ENCODE results near the gene PRR20B. TPM values are rescaled to one million over a fixed set of nuclear protein-coding genes. Genes with fewer than 3 reads are reported as not detected.
"Not testable (repeated sequence)": the region's sequence is repeated elsewhere in the genome, so short reads cannot be mapped to it uniquely, and the experiment has no call there.

Gene PRR20B
- not detected for total RNA-seq
- total RNA-seq = 0 reads per million in 2 donors

DNA sequence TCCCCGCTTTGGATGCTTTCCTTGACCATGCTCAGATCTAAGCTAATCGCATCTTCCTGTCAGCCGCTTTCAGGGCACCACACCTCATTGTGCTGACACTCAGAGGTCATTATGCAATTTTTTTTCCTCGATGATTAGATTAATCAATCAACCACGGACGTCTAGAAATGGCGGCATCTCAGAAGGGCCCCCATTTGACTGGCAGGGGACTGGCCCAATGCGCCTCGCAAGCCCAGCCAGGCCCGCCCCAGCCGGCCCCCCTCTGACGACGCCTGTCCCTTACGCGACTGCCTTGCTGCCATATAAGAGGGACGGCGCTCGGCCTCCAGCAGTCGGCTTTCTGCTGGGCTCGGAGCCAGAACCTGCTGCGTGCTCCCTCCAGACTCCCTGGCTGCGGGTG lies at the start of gene PRR20B:
PRR20B (plus strand) TSS at position 301 of the 400 bp plus-strand sequence. CDS start 387 bp downstream, outside the sequence.
- H3K27me3 Mint-ChIP-seq; ATAC-seq; H3K4me3 Mint-ChIP-seq; H3K9me3 ChIP-seq (ENCODE audit: control insufficient read depth, low read length, poor library complexity, severe bottlenecking); DNase-seq; H3K4me1 Mint-ChIP-seq; H3K27ac Mint-ChIP-seq; H3K36me3 Mint-ChIP-seq (ENCODE audit: low read depth): not testable (repeated sequence)

GRCh38 chr13:57114945-57115344 lies 32.3 kb upstream of the PRR20B start:
- no peak for DNase-seq
- Mint-ChIP-seq H3K4me1 (no peaks in the 10 kb centered on the region), H3K4me3 (no peak overlapping the region), H3K36me3 (ENCODE audit: low read depth) (no peaks in the 10 kb centered on the region), H3K27ac (no peak overlapping the region), H3K27me3 (no peaks in the 10 kb centered on the region)
- ATAC-seq = no peak
- H3K9me3 ChIP-seq (ENCODE audit: control insufficient read depth, low read length, poor library complexity, severe bottlenecking) = peaks cover 3% of the 10 kb centered on the region

DNA sequence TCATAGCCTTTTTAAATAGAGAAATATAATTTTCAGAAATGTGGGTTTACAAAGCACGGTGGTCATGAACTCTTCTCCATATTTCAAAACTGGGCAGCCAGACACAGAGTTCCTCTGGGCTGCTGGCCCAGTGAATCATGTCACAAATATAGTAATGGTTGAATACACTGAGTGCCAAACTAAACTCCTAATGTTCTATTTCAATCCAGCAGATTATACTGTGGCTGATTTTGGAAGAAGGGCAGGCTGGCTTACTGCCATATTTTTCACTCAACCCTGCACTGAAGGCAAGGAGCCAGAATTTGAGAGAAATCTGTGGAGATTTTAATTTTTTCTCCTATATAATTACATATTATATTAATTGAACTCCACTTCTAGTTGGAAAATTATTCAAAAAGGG lies 23.6 kb upstream of the PRR20B start:
- no peaks in the 10 kb centered on the region for H3K9me3 ChIP-seq (ENCODE audit: control insufficient read depth, low read length, poor library complexity, severe bottlenecking)
- H3K27me3 Mint-ChIP-seq = no peaks in the 10 kb centered on the region
- no peaks in the 10 kb centered on the region for H3K4me1 Mint-ChIP-seq
- ATAC-seq (no peak), DNase-seq (no peak)
- no peaks in the 10 kb centered on the region for H3K36me3 Mint-ChIP-seq (ENCODE audit: low read depth)
- no peak overlapping the region for H3K27ac Mint-ChIP-seq
- H3K4me3 Mint-ChIP-seq = no peak overlapping the region

GRCh38 chr13:57128909-57129308 lies 18.4 kb upstream of the PRR20B start:
- no peaks in the 10 kb centered on the region for H3K4me1 Mint-ChIP-seq
- H3K27me3 Mint-ChIP-seq = no peaks in the 10 kb centered on the region
- DNase-seq = no peak
- ATAC-seq = no peak
- H3K36me3 Mint-ChIP-seq (ENCODE audit: low read depth) = no peaks in the 10 kb centered on the region
- no peak overlapping the region for H3K4me3 Mint-ChIP-seq
- H3K9me3 ChIP-seq (ENCODE audit: control insufficient read depth, low read length, poor library complexity, severe bottlenecking) = no peaks in the 10 kb centered on the region
- no peak overlapping the region for H3K27ac Mint-ChIP-seq

- no peak for ATAC-seq
- H3K27me3 Mint-ChIP-seq = no peaks in the 10 kb centered on the region
- H3K27ac Mint-ChIP-seq = no peak overlapping the region
- no peaks in the 10 kb centered on the region for H3K9me3 ChIP-seq (ENCODE audit: control insufficient read depth, low read length, poor library complexity, severe bottlenecking)
- no peak overlapping the region for H3K4me3 Mint-ChIP-seq
- no peak for DNase-seq
- H3K36me3 Mint-ChIP-seq (ENCODE audit: low read depth) = no peaks in the 10 kb centered on the region
- no peaks in the 10 kb centered on the region for H3K4me1 Mint-ChIP-seq
Measured at GRCh38 chr13:57136093-57136492, 11.2 kb upstream of the PRR20B start.

DNA sequence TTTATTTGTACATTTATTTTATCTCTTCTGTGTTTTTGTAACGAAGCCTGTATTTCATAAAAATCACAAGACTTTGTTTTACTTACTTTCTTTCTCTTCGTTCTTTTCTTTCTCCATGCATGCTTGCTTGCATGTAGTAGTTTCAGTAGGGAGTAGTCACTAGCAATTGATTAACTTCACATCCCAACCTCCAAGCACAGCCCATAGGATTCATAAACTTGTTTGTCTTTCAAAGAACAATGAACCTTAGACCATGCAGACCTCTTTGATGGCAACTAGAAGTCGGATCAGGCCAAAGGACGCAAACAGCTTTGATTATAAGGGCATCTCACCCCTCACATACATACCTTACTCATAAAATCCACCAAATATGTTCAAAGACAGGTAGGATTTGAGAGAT lies 9.7 kb upstream of the PRR20B start:
- H3K27me3 Mint-ChIP-seq = no peaks in the 10 kb centered on the region
- H3K36me3 Mint-ChIP-seq (ENCODE audit: low read depth) = no peaks in the 10 kb centered on the region
- no peak for DNase-seq
- no peak overlapping the region for H3K4me3 Mint-ChIP-seq
- H3K9me3 ChIP-seq (ENCODE audit: control insufficient read depth, low read length, poor library complexity, severe bottlenecking) = no peaks in the 10 kb centered on the region
- ATAC-seq = no peak
- no peaks in the 10 kb centered on the region for H3K4me1 Mint-ChIP-seq
- no peak overlapping the region for H3K27ac Mint-ChIP-seq

DNA sequence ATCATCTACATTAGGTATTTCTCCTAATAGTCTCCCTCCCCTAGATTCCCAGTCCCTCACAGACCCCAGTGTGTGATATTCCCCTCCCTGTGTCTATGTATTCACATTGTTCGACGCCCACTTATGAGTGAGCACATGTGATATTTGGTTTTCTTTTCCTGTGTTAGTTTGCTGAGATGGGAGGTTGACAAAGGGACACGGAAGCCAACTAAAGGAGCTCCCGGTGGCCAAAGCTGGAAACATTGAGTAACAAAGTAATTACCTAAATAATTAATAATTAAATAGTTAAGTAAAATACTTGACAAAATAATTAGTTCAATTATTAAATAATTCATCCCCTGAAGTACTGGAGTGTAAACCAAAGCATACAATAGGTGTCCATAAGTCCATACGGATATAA lies 8.3 kb upstream of the PRR20B start:
- Mint-ChIP-seq H3K4me1 (no peaks in the 10 kb centered on the region), H3K27ac (no peak overlapping the region), H3K4me3 (no peak overlapping the region), H3K27me3 (no peaks in the 10 kb centered on the region), H3K36me3 (ENCODE audit: low read depth) (no peaks in the 10 kb centered on the region)
- ATAC-seq = no peak
- no peaks in the 10 kb centered on the region for H3K9me3 ChIP-seq (ENCODE audit: control insufficient read depth, low read length, poor library complexity, severe bottlenecking)
- DNase-seq = no peak

DNA sequence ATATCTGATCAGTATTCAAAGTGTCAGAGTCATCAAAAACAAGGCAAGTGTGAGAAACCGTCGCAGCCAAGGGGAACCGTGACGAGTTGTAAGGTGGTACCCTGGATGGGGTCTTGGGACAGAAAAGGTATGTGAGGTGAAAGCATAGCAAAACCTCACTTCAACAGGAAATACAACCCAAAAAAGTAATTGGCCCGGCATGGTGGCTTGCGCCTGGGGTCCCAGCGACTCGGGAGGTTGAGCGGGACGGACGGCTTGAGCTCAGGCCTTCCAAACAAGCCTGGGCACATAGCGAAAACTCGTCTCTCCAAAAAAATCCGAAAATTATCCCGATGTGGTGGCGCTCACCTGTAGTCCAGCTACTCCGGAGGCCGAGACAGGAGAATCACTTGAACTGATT lies 7.5 kb upstream of the PRR20B start:
- not testable (repeated sequence) for H3K9me3 ChIP-seq (ENCODE audit: control insufficient read depth, low read length, poor library complexity, severe bottlenecking); H3K36me3 Mint-ChIP-seq (ENCODE audit: low read depth); H3K27me3 Mint-ChIP-seq; H3K27ac Mint-ChIP-seq; ATAC-seq; DNase-seq; H3K4me3 Mint-ChIP-seq; H3K4me1 Mint-ChIP-seq

- not testable (repeated sequence) for DNase-seq; ATAC-seq; H3K4me3 Mint-ChIP-seq; H3K4me1 Mint-ChIP-seq; H3K27ac Mint-ChIP-seq; H3K9me3 ChIP-seq (ENCODE audit: control insufficient read depth, low read length, poor library complexity, severe bottlenecking); H3K27me3 Mint-ChIP-seq; H3K36me3 Mint-ChIP-seq (ENCODE audit: low read depth)
Measured at GRCh38 chr13:57140235-57140968, 6.9 kb upstream of the PRR20B start, which contains the start of gene PRR20A. Gene PRR20A (plus strand): TSS chr13:57140918. CDS start chr13:57141305, 387 bp downstream.

GRCh38 chr13:57148106-57148505 lies 818 bp downstream of the PRR20B start:
- not testable (repeated sequence) for H3K27me3 Mint-ChIP-seq

DNA sequence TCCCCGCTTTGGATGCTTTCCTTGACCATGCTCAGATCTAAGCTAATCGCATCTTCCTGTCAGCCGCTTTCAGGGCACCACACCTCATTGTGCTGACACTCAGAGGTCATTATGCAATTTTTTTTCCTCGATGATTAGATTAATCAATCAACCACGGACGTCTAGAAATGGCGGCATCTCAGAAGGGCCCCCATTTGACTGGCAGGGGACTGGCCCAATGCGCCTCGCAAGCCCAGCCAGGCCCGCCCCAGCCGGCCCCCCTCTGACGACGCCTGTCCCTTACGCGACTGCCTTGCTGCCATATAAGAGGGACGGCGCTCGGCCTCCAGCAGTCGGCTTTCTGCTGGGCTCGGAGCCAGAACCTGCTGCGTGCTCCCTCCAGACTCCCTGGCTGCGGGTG lies 6.5 kb downstream of the PRR20B start, which contains the start of gene PRR20C:
PRR20C (plus strand) TSS at position 301 of the 400 bp plus-strand sequence. CDS start 387 bp downstream, outside the sequence.
- H3K4me3 Mint-ChIP-seq; H3K27me3 Mint-ChIP-seq; H3K36me3 Mint-ChIP-seq (ENCODE audit: low read depth); DNase-seq; H3K27ac Mint-ChIP-seq; ATAC-seq; H3K4me1 Mint-ChIP-seq; H3K9me3 ChIP-seq (ENCODE audit: control insufficient read depth, low read length, poor library complexity, severe bottlenecking): not testable (repeated sequence)

More at GRCh38 chr13:57148106-57148505, 818 bp downstream of the PRR20B start:
- not testable (repeated sequence) for H3K36me3 Mint-ChIP-seq (ENCODE audit: low read depth); H3K9me3 ChIP-seq (ENCODE audit: control insufficient read depth, low read length, poor library complexity, severe bottlenecking); DNase-seq; ATAC-seq; H3K4me3 Mint-ChIP-seq; H3K27ac Mint-ChIP-seq; H3K4me1 Mint-ChIP-seq

DNA sequence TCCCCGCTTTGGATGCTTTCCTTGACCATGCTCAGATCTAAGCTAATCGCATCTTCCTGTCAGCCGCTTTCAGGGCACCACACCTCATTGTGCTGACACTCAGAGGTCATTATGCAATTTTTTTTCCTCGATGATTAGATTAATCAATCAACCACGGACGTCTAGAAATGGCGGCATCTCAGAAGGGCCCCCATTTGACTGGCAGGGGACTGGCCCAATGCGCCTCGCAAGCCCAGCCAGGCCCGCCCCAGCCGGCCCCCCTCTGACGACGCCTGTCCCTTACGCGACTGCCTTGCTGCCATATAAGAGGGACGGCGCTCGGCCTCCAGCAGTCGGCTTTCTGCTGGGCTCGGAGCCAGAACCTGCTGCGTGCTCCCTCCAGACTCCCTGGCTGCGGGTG lies 13.0 kb downstream of the PRR20B start, which contains the start of gene PRR20D:
PRR20D (plus strand) TSS at position 301 of the 400 bp plus-strand sequence. CDS start 387 bp downstream, outside the sequence.
- not testable (repeated sequence) for H3K4me1 Mint-ChIP-seq; H3K9me3 ChIP-seq (ENCODE audit: control insufficient read depth, low read length, poor library complexity, severe bottlenecking); H3K4me3 Mint-ChIP-seq; H3K27ac Mint-ChIP-seq; H3K36me3 Mint-ChIP-seq (ENCODE audit: low read depth); H3K27me3 Mint-ChIP-seq; ATAC-seq; DNase-seq

- H3K9me3 ChIP-seq (ENCODE audit: control insufficient read depth, low read length, poor library complexity, severe bottlenecking); DNase-seq; ATAC-seq; H3K4me3 Mint-ChIP-seq; H3K36me3 Mint-ChIP-seq (ENCODE audit: low read depth); H3K27me3 Mint-ChIP-seq; H3K4me1 Mint-ChIP-seq; H3K27ac Mint-ChIP-seq: not testable (repeated sequence)
Measured at GRCh38 chr13:57166897-57167296, 19.6 kb downstream of the PRR20B start, which contains the start of gene PRR20E. Gene PRR20E (plus strand): TSS chr13:57167197. CDS start chr13:57167584, 387 bp downstream.

DNA sequence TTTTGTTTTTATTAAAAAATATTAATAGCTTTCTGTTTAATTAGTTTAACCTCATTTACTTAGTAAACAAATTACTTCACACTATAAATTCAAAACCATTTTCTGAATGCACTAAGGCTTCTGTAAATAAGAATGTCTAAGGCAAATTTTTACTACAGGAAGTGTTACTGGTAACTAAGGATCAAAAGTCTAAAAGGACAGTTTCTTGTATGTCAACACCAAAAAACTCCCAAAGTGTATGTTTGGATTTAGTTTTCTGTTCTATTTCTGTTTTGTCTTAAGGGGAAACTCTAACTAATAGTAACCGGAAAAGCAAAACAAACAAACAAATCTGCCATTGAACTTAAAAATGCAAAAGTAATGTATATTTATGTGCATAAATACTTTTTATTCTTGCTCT lies 44.4 kb downstream of the PRR20B start:
- DNase-seq (no peak), ATAC-seq (no peak)
- no peaks in the 10 kb centered on the region for H3K4me1 Mint-ChIP-seq
- H3K27ac Mint-ChIP-seq = no peak overlapping the region
- no peaks in the 10 kb centered on the region for H3K27me3 Mint-ChIP-seq
- no peaks in the 10 kb centered on the region for H3K9me3 ChIP-seq (ENCODE audit: control insufficient read depth, low read length, poor library complexity, severe bottlenecking)
- no peak overlapping the region for H3K4me3 Mint-ChIP-seq
- H3K36me3 Mint-ChIP-seq (ENCODE audit: low read depth) = no peaks in the 10 kb centered on the region
